Subcutaneous adipose tissue (tissue), 4 donors: ENCODE measurements around the gene URB1. TPM values are rescaled to one million over a fixed set of nuclear protein-coding genes. Genes with fewer than 3 reads are reported as not detected.

Experiments used
- total RNA-seq, 4 donors: library from RNA; depleted of rRNA; stranded (reverse); fragments of >200 nt; gene quantifications; one replicate each; pipeline ENCODE4 v1.1.0, GENCODE V29; 2016
- TF ChIP-seq, protein P1 (sequence below): fragments of 450-650 bp; IDR thresholded peaks from one replicate; pipeline ENCODE4 v1.5.1; 2016; ENCODE audit warnings: low read depth, mild to moderate bottlenecking, control low read depth, antibody characterized with exemption, moderate library complexity

Gene URB1
- total RNA-seq, 4 donors from 2014 or later: 9.3 to 18.6 (median 14.2) TPM

DNA sequence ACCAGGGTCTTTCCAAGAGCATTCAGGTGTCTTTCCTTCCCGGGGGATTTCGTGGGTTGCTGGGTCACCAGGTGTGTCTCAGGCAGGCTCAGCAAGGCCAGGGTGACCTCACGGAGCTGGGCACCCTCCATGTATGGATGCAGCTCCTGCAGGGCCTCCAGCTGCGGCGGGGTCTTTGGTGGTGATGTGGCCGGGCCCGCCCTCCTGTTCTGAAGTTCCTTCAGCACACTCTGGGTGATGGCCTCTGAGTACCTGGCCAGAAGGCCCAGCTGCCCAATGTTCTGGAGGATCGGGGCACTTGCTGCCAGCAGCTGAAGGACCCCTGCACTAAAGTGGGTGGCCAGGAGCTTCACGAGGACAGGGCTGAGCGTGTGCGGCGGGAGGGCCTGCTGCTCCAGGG is 45.5 kb downstream of the URB1 start:
- TF ChIP-seq, protein P1, sequence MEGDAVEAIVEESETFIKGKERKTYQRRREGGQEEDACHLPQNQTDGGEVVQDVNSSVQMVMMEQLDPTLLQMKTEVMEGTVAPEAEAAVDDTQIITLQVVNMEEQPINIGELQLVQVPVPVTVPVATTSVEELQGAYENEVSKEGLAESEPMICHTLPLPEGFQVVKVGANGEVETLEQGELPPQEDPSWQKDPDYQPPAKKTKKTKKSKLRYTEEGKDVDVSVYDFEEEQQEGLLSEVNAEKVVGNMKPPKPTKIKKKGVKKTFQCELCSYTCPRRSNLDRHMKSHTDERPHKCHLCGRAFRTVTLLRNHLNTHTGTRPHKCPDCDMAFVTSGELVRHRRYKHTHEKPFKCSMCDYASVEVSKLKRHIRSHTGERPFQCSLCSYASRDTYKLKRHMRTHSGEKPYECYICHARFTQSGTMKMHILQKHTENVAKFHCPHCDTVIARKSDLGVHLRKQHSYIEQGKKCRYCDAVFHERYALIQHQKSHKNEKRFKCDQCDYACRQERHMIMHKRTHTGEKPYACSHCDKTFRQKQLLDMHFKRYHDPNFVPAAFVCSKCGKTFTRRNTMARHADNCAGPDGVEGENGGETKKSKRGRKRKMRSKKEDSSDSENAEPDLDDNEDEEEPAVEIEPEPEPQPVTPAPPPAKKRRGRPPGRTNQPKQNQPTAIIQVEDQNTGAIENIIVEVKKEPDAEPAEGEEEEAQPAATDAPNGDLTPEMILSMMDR: no peak

DNA sequence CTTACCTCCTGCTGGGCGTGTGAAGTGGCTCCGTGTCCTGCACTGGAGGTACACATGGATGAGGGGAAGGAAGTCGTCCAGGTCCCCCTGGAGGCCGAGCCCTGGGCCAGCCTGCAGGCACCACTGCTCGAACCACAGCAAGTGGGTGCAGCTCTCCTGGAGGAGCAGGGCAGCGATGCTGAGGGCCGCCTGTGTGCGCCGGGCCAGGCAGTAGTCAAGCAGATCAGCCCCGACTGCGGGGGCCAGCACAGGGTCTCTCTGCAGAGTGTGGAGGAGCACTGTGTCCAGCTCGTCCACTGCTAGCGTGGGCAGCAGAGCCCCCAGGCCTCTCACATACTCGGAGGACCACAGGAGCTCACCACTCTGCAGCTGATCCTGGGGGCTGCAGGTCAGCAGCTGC is 45.9 kb downstream of the URB1 start:
- TF ChIP-seq, protein P1: no peak

DNA sequence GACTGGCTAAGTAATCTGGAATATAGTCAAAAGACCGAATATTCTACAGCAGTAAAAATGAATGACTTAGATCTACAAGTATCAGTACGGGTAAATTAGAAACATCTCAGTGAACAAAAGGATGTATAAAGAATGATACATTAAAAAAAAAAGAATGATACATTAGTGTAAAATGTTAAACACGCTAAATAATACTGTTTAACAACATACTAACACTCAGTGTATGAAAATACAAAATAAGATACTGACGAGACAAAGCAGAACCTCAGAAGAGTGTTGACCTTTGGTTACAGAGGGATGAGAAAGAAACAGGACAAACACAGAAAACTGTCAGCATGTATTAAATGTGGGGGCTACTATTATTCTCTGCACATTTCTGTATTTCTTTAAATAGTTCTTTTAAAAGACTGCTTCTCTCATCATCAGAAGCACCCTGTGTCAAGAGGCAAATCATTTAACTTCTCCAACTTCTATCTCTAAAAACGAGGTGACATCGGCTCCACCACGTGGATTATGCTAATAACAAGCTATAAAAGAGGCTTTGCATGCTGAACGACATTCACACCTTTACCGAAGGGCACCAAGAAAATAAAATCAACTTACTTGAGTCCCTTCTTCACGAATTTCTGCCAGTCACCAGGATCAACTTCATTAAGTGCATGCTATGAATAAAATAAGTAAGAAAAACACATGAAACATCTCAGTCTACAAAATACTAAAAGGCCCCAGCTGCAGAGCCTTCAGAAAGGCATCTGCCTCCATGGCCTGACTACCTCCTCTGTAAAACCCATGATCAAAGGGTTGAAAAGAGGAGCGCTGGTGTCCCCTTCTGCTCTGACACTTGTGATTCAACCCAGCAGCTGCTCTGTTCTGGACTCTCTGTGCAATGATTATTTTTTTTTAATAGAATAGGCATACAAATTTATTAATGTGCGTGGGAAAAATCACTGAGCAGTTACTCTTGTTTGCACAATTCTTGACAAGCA is 51.7 kb downstream of the URB1 start:
- TF ChIP-seq, protein P1: no peak

DNA sequence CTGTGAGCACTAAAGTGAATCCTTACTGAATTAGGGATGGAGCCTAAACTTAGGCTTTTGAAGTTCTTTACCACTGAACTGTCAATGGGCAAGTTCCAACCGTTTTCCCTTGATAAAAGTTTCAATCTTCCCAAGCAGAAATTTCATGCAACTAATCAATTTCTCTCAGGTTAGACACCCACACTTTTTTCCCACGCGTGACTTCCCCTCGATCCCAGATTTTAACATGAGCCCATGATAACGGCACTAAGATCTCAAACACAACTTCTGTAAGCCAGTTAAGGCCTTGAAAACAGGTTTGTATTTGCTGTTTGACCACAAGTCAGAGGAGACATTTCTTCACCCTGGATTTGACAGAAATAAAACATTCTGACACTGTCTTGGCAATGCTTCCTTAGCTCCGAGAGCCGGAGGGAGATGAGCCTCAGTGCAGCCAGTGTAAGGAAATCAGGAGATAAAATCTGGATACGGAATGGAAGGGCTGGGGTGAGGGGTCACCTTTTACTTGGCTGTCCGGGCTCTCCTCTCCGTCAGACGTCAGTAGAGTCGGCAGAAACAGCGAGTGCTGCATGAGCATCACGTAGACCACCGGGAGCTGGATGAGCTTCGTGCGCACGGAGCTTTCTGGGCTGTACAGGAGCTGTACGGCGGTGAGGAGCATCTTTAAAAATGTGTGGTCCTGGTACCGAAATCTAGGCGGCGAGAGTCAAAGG is 54.4 kb downstream of the URB1 start:
- TF ChIP-seq, protein P1: no peak

DNA sequence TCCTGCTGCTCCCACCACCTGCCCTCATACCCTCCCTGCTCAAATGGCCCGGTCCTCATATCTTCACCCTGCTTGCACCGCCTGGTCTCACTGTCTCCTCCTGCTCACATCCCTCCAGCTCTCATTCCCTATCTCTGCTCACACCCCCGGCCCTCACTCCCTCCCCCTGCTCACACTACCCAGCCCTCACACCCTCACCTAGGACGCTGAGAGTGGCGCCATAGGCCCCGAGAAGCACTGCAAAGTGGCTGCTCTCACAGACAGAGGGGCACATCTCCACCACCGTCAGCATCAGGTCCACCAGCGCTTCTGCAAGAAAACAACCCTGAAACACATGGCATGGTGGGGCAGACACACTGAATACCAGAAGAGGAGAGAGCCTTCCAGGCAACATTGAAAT is 55.6 kb downstream of the URB1 start:
- TF ChIP-seq, protein P1: no peak

DNA sequence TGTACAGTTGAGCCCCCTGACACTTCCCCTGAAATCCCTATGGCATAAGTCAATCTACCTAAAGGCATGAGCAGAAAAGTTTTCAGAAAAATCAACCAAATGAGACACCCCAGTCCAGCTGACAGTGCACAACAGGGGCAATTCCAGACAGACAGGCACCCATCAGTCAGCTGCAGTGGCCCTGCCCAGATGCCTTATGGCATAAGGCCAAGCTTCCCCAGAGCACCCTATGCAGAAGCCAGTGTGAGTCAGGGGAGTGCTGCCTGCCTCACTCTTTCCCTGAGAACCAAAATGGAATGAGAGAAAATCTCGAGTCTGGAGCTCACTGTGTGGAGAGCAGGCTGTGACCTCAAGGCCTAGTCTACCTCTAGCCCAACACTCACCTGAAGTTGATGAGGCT is 56.1 kb downstream of the URB1 start:
- TF ChIP-seq, protein P1: no peak
